ENCODE measurements around the gene PPRC1.

The PPRC1 gene

DNA sequence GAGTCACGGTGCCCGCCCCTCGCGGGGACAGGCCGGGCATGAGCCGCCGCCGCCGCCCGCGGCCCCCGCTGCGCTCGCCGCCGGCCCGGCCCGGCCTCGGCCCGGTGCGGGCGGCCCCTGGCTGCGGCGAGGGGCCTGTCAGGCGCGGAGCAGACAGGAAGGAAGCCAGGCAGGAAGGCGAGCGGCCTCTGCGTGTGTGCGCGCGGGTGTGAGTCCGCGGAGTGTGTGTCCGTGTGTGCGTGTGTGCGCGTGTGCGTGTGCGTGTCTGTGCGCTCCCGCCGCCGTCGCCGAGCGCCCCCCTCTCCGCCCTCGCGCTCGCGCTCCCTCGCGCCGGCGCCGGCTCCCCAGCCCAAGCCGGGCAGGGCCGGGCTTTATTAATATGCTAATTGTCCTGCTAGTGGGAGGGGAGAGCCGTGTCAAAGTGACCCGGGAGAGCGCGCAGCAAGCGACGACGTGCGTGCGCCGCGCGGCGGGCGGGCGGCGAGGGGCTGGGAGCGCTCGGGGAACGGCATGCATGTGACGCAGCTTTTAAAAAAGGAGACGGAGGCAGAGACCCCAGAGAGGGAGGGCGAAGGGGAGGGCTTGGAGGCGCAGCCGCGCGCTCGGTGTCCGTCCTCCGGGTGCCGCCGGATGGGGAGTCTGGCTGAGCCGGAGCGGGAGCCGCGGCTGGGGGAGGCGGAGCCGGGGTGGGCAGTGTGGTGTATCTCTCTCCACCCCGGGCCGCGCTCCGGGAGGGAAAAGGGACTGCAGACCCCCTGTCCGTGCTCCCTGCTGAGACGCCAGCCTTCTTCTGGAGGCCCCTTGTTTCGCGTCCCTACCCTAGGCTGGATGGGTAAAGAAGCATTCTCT lies 12.5 kb upstream of the PPRC1 start, which contains the start of gene LDB1:
Gene LDB1, minus strand, starts transcription at position 227 of the 849 bp plus-strand sequence. CDS start 258 bp downstream, outside the sequence.
- no peak for TF ChIP-seq SPI1 (IDR thresholded peaks at IDR 0.05; ENCODE audit: borderline replicate concordance, low read depth)
- TF ChIP-seq POLR2AphosphoS5 (IDR thresholded peaks at IDR 0.05; ENCODE audit: low read depth): peak; percentile 61
- TF ChIP-seq, protein P1, sequence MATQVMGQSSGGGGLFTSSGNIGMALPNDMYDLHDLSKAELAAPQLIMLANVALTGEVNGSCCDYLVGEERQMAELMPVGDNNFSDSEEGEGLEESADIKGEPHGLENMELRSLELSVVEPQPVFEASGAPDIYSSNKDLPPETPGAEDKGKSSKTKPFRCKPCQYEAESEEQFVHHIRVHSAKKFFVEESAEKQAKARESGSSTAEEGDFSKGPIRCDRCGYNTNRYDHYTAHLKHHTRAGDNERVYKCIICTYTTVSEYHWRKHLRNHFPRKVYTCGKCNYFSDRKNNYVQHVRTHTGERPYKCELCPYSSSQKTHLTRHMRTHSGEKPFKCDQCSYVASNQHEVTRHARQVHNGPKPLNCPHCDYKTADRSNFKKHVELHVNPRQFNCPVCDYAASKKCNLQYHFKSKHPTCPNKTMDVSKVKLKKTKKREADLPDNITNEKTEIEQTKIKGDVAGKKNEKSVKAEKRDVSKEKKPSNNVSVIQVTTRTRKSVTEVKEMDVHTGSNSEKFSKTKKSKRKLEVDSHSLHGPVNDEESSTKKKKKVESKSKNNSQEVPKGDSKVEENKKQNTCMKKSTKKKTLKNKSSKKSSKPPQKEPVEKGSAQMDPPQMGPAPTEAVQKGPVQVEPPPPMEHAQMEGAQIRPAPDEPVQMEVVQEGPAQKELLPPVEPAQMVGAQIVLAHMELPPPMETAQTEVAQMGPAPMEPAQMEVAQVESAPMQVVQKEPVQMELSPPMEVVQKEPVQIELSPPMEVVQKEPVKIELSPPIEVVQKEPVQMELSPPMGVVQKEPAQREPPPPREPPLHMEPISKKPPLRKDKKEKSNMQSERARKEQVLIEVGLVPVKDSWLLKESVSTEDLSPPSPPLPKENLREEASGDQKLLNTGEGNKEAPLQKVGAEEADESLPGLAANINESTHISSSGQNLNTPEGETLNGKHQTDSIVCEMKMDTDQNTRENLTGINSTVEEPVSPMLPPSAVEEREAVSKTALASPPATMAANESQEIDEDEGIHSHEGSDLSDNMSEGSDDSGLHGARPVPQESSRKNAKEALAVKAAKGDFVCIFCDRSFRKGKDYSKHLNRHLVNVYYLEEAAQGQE (IDR thresholded peaks at IDR 0.05; ENCODE audit: insufficient replicate concordance, low read depth): peak; percentile 26
- peak; percentile 30; the same call in 1 of the 2 replicates for TF ChIP-seq GABPA (IDR thresholded peaks at IDR 0.05; ENCODE audit: low read depth)
- peak; percentile 84 to 86 for DNase-seq (ENCODE audit: low read depth in 1 of 2, low spot score in 1 of 2)
- peak within 1 kb of the TSS; percentile 88 for H3K27ac ChIP-seq (replicated peaks)
- no peaks in the 10 kb centered on the region for H3K27me3 ChIP-seq (ENCODE audit: insufficient read depth, poor library complexity, severe bottlenecking)
- H3K4me3 ChIP-seq (replicated peaks; ENCODE audit: insufficient read depth, low read length): peak within 1 kb of the TSS; percentile 84

DNA sequence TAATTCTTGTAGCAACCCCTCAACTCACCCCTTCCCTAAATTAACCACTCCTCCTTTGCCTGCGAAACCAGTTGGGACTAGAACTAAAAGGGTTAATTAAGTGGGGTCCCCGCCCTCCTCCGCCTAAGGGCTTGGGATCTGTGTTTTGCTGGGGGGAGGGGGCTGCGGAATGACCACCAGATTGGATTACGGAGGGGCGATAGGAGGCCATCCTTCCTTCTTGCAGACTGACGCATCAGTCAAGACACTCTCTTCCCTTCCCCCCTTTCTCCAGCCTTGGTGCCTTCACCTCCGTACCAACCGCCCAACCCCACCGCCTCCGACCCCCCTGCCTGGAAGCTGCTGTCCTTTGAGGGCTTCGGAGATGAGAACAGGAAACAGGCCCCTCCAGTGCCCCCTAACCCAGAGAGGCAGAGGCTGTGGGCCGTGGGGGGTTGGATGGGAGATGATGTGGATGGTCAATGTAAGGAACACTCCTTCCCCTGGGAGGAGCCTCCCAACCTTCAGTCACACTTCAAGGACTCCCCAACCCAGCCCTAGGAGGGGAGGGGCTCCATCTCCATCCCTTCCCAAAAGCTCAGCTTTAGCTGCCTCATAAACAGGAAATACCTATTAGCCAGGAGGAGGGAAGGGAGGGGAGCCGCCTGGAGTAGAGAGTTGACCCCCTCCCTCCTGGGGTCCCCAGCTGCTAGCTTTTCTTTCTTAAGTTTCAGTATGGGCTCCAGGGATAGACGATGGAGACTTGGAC lies 11.7 kb upstream of the PPRC1 start:
- peak overlapping the region; percentile 88 for H3K27ac ChIP-seq (replicated peaks)
- TF ChIP-seq, protein P1 (IDR thresholded peaks at IDR 0.05; ENCODE audit: insufficient replicate concordance, low read depth): no peak
- peak overlapping the region; percentile 84 for H3K4me3 ChIP-seq (replicated peaks; ENCODE audit: insufficient read depth, low read length)
- no peak for DNase-seq (ENCODE audit: low read depth in 1 of 2, low spot score in 1 of 2)
- no peaks in the 10 kb centered on the region for H3K27me3 ChIP-seq (ENCODE audit: insufficient read depth, poor library complexity, severe bottlenecking)

DNA sequence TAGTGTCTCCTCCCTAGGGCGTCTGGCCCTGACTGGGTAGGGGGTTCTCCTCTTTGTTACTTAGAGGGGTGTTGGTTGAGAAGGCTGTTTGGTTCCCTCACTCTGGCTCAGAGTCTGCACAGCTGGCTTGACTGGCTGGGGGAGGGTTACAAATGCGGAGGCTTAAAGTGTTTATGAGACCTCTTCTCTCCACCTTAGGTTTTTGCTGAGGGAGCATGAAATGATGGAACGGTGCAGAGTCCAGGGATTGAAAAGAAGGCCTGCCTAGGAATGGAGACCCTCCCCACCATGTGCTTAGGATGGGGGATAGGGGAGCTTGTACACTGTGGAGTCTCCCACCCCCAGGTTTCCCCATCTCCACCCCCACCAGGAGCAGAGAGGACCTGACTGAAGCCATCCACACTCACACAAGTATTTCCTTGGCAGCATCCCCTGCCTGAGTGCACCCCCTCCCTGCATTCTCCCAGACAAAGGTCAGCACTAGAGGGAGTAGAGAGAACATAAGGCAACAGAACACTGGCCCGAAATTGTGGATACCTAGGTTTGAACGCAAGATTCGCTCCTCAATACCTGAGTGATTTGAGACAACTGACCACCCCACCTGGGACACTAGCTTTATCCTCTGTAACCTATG lies 11.0 kb upstream of the PPRC1 start:
- H3K4me3 ChIP-seq (replicated peaks; ENCODE audit: insufficient read depth, low read length): no peak overlapping the region
- no peak overlapping the region for H3K27ac ChIP-seq (replicated peaks)

More for the DNA sequence above, 11.0 kb upstream of the PPRC1 start:
- H3K27me3 ChIP-seq (ENCODE audit: insufficient read depth, poor library complexity, severe bottlenecking): no peaks in the 10 kb centered on the region
- TF ChIP-seq, protein P1 (IDR thresholded peaks at IDR 0.05; ENCODE audit: insufficient replicate concordance, low read depth): no peak
- TF ChIP-seq, protein P2, sequence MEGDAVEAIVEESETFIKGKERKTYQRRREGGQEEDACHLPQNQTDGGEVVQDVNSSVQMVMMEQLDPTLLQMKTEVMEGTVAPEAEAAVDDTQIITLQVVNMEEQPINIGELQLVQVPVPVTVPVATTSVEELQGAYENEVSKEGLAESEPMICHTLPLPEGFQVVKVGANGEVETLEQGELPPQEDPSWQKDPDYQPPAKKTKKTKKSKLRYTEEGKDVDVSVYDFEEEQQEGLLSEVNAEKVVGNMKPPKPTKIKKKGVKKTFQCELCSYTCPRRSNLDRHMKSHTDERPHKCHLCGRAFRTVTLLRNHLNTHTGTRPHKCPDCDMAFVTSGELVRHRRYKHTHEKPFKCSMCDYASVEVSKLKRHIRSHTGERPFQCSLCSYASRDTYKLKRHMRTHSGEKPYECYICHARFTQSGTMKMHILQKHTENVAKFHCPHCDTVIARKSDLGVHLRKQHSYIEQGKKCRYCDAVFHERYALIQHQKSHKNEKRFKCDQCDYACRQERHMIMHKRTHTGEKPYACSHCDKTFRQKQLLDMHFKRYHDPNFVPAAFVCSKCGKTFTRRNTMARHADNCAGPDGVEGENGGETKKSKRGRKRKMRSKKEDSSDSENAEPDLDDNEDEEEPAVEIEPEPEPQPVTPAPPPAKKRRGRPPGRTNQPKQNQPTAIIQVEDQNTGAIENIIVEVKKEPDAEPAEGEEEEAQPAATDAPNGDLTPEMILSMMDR (IDR thresholded peaks at IDR 0.05; ENCODE audit: insufficient read depth, low read length): no peak
- no peak for DNase-seq (ENCODE audit: low read depth in 1 of 2, low spot score in 1 of 2)
